ENCODE measurements around the gene CSF3R.

Gene CSF3R

GRCh38 chr1:36522461-36523229 is 39.9 kb upstream of the CSF3R start:
- no peak for TF ChIP-seq CTCF (IDR thresholded peaks at IDR 0.05; ENCODE audit: insufficient read depth, low read length, poor library complexity, severe bottlenecking)
- no peak for DNase-seq (ENCODE audit: extremely low read depth, insufficient read length)
- Histone ChIP-seq H3K27me3 (replicated peaks; ENCODE audit: control insufficient read depth, insufficient read depth, low read length) (no peaks in the 10 kb centered on the region; the same call in 1 of the 2 replicates), H3K4me3 (replicated peaks; ENCODE audit: low read depth, low read length) (no peak overlapping the region), H3K36me3 (ENCODE audit: control insufficient read depth, insufficient read depth, low read length) (no peaks in the 10 kb centered on the region)

GRCh38 chr1:36522021-36522420 is 39.3 kb upstream of the CSF3R start:
- DNase-seq (ENCODE audit: extremely low read depth, insufficient read length): no peak
- no peaks in the 10 kb centered on the region for H3K36me3 ChIP-seq (ENCODE audit: control insufficient read depth, insufficient read depth, low read length)
- no peak overlapping the region for H3K4me3 ChIP-seq (replicated peaks; ENCODE audit: low read depth, low read length)
- TF ChIP-seq CTCF (IDR thresholded peaks at IDR 0.05; ENCODE audit: insufficient read depth, low read length, poor library complexity, severe bottlenecking): no peak
- no peaks in the 10 kb centered on the region for H3K27me3 ChIP-seq (replicated peaks; ENCODE audit: control insufficient read depth, insufficient read depth, low read length)

GRCh38 chr1:36520771-36521420 is 38.2 kb upstream of the CSF3R start:
- no peak for TF ChIP-seq CTCF (IDR thresholded peaks at IDR 0.05; ENCODE audit: insufficient read depth, low read length, poor library complexity, severe bottlenecking)
- H3K27me3 ChIP-seq (replicated peaks; ENCODE audit: control insufficient read depth, insufficient read depth, low read length): no peaks in the 10 kb centered on the region
- H3K36me3 ChIP-seq (ENCODE audit: control insufficient read depth, insufficient read depth, low read length): no peaks in the 10 kb centered on the region
- no peak overlapping the region for H3K4me3 ChIP-seq (replicated peaks; ENCODE audit: low read depth, low read length)
- no peak for DNase-seq (ENCODE audit: extremely low read depth, insufficient read length)

- no peaks in the 10 kb centered on the region; the same call in 1 of the 2 replicates for H3K27me3 ChIP-seq (replicated peaks; ENCODE audit: control insufficient read depth, insufficient read depth, low read length)
- TF ChIP-seq CTCF (IDR thresholded peaks at IDR 0.05; ENCODE audit: insufficient read depth, low read length, poor library complexity, severe bottlenecking): no peak
- no peak for DNase-seq (ENCODE audit: extremely low read depth, insufficient read length)
These were observed 37.3 kb upstream of the CSF3R start for GRCh38 chr1:36520056-36520455.

GRCh38 chr1:36517011-36517771 is 34.5 kb upstream of the CSF3R start:
- H3K27me3 ChIP-seq (replicated peaks; ENCODE audit: control insufficient read depth, insufficient read depth, low read length): peaks cover 1% of the 10 kb centered on the region; the same call in 1 of the 2 replicates
- TF ChIP-seq CTCF (IDR thresholded peaks at IDR 0.05; ENCODE audit: insufficient read depth, low read length, poor library complexity, severe bottlenecking): no peak
- H3K36me3 ChIP-seq (ENCODE audit: control insufficient read depth, insufficient read depth, low read length): no peaks in the 10 kb centered on the region
- H3K4me3 ChIP-seq (replicated peaks; ENCODE audit: low read depth, low read length): no peak overlapping the region
- no peak for DNase-seq (ENCODE audit: extremely low read depth, insufficient read length)

More at GRCh38 chr1:36520056-36520455, 37.3 kb upstream of the CSF3R start:
- H3K4me3 ChIP-seq (replicated peaks; ENCODE audit: low read depth, low read length): no peak overlapping the region
- no peaks in the 10 kb centered on the region for H3K36me3 ChIP-seq (ENCODE audit: control insufficient read depth, insufficient read depth, low read length)
